Esophagus muscularis mucosa (tissue), 4 donors: Measurements from ENCODE around the gene ASPDH. TPM values are rescaled to one million over a fixed set of nuclear protein-coding genes. Genes with fewer than 3 reads are reported as not detected.

Source experiments
- DNase-seq: peaks from one replicate; pipeline ENCODE4 v3.0.0-alpha.2; 2017; ENCODE audit errors: extremely low spot score
- H3K27ac ChIP-seq, 4 donors: fragments of 200-600 bp; sonication (generic); replicated peaks in 1 of 4; 1 replicate in 3 of 4; 2 replicates in 1 of 4; pipeline ENCODE4 v1.5.1; 2016 to 2019; ENCODE audit warnings: mild to moderate bottlenecking in 1 of 4
- H3K27me3 ChIP-seq, 4 donors: fragments of 200-600 bp; sonication (generic); one replicate each; pipeline versions ENCODE4 v1.5.1 to v1.6.0; 2016 to 2019
- H3K36me3 ChIP-seq, 4 donors: fragments of 200-600 bp; sonication (generic); one replicate each; pipeline ENCODE4 v1.5.1; 2016 to 2019
- H3K4me1 ChIP-seq, 4 donors: fragments of 200-600 bp; sonication (generic); one replicate each; pipeline ENCODE4 v1.5.1; 2016 to 2019
- H3K4me3 ChIP-seq, 4 donors: fragments of 200-600 bp; sonication (generic); 1 replicate in 2 of 4; 2 replicates in 2 of 4; pipeline ENCODE4 v1.5.1; 2016 to 2019; ENCODE audit warnings: mild to moderate bottlenecking in 4 of 4, moderate library complexity in 1 of 4
- H3K9me3 ChIP-seq, 4 donors: fragments of 200-600 bp; sonication (generic); 1 replicate in 3 of 4; 2 replicates in 1 of 4; pipeline ENCODE4 v1.5.1; 2016 to 2019
- EP300 ChIP-seq: sonication (generic); formaldehyde crosslinking; IDR thresholded peaks from one replicate; pipeline ENCODE4 v1.6.1; 2017; ENCODE audit warnings: antibody characterized with exemption
- POLR2A ChIP-seq: fragments of 450-650 bp; IDR thresholded peaks from one replicate; pipeline ENCODE4 v1.6.1; 2017; ENCODE audit warnings: antibody characterized with exemption, moderate library complexity, mild to moderate bottlenecking, low read depth
- POLR2AphosphoS5 ChIP-seq, 2 donors: sonication (generic); formaldehyde crosslinking; IDR thresholded peaks; one replicate each; pipeline ENCODE4 v1.6.1; 2017; ENCODE audit warnings: antibody characterized with exemption in 2 of 2
- WGBS: methylation state at CpG from one replicate; pipeline ENCODE4 v1.1.5; 2018; 5-methylcytosine and 5-hydroxymethylcytosine counted together
- intact Hi-C: fragments of 100-400 bp; cut with DNase I; formaldehyde crosslinking; loops from one replicate; pipeline ENCODE4 v1.15.1; 2023
- total RNA-seq, 4 donors: library from RNA; depleted of rRNA; stranded (reverse); fragments of >200 nt; gene quantifications; one replicate each; pipeline versions ENCODE4 v1.1.0 to v1.2.1, GENCODE V29; 2016
- TF ChIP-seq, protein P1 (sequence below), 3 experiments: fragments of 200-600 bp in 2 of 3; fragments of 450-650 bp in 1 of 3; sonication (generic) in 2 of 3; IDR thresholded peaks; one replicate each; pipeline ENCODE4 v1.5.1; 2017 to 2019; ENCODE audit warnings: antibody characterized with exemption in 3 of 3, mild to moderate bottlenecking in 2 of 3, moderate library complexity in 1 of 3

Gene ASPDH
- total RNA-seq, 4 donors from 2014 or later: 1.6 TPM; not detected in 3

GRCh38 chr19:50520822-50521465, 7.2 kb upstream of the ASPDH start:
- TF ChIP-seq EP300 (no peak), POLR2AphosphoS5 (IDR thresholded peaks at IDR 0.05) (no peak), POLR2A (no peak)
- TF ChIP-seq, protein P1, sequence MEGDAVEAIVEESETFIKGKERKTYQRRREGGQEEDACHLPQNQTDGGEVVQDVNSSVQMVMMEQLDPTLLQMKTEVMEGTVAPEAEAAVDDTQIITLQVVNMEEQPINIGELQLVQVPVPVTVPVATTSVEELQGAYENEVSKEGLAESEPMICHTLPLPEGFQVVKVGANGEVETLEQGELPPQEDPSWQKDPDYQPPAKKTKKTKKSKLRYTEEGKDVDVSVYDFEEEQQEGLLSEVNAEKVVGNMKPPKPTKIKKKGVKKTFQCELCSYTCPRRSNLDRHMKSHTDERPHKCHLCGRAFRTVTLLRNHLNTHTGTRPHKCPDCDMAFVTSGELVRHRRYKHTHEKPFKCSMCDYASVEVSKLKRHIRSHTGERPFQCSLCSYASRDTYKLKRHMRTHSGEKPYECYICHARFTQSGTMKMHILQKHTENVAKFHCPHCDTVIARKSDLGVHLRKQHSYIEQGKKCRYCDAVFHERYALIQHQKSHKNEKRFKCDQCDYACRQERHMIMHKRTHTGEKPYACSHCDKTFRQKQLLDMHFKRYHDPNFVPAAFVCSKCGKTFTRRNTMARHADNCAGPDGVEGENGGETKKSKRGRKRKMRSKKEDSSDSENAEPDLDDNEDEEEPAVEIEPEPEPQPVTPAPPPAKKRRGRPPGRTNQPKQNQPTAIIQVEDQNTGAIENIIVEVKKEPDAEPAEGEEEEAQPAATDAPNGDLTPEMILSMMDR (IDR thresholded peaks at IDR 0.05): no peak
- Histone ChIP-seq H3K4me3 (no peak overlapping the region), H3K27ac (no peak overlapping the region), H3K9me3 (no peaks in the 10 kb centered on the region), H3K4me1 (no peaks in the 10 kb centered on the region), H3K36me3 (peaks cover 0 to 12% (median 0%) of the 10 kb centered on the region in 4 donors), H3K27me3 (peaks cover 0 to 19% (median 0%) of the 10 kb centered on the region in 4 donors)
- intact Hi-C loops: no loop called here
- WGBS: 88% methylated on average over 17 of the region's 17 CpGs
- DNase-seq: no peak

DNA sequence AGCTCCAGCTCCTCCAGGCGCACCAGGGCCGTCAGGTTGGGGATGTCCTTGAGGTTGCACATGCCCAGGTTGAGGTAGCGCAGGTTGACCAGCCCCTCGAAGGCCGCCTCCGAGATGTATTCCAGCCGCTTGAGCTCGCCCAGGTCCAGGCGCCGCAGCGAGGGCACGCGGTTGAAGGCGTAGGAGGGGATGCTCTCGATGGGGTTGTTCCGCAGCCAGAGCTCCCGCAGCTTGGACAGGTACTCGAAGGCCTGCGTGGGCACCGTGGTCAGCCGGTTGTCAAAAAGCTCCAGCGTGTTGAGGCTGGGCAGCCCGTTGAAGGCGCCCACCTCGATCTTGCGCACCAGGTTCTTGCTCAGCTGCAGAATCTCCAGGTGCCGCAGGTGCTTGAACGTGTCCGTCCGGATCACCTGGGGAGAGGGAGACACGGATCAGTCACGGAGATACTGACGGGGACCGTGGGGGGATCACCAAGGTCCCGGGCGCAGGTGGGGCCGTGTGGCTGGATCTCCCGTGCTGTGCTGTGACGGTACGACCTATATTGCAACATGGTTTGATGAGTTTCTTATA, 5.4 kb upstream of the ASPDH start:
- H3K4me3 ChIP-seq: no peak overlapping the region
- 98% methylated on average over 33 of the region's 40 CpGs for WGBS
- peaks cover 0 to 12% (median 0%) of the 10 kb centered on the region in 4 donors for H3K36me3 ChIP-seq
- H3K4me1 ChIP-seq: no peaks in the 10 kb centered on the region
- no peak overlapping the region for H3K27ac ChIP-seq
- no peak for DNase-seq
- no peaks in the 10 kb centered on the region for H3K9me3 ChIP-seq
- TF ChIP-seq POLR2AphosphoS5 (IDR thresholded peaks at IDR 0.05) (no peak), POLR2A (no peak), EP300 (no peak)
- TF ChIP-seq, protein P1 (IDR thresholded peaks at IDR 0.05): no peak
- intact Hi-C loops: no loop called here
- H3K27me3 ChIP-seq: peaks cover 0 to 37% (median 0%) of the 10 kb centered on the region in 4 donors

GRCh38 chr19:50518091-50519005, 4.6 kb upstream of the ASPDH start:
- H3K9me3 ChIP-seq: no peaks in the 10 kb centered on the region
- intact Hi-C loops: no loop called here
- H3K4me3 ChIP-seq: no peak overlapping the region
- H3K27me3 ChIP-seq: peaks cover 0 to 37% (median 0%) of the 10 kb centered on the region in 4 donors
- no peak overlapping the region for H3K27ac ChIP-seq
- peaks cover 0 to 5% (median 0%) of the 10 kb centered on the region in 4 donors for H3K4me1 ChIP-seq
- no peak for TF ChIP-seq POLR2A
- TF ChIP-seq EP300: no peak
- TF ChIP-seq POLR2AphosphoS5 (IDR thresholded peaks at IDR 0.05): no peak
- TF ChIP-seq, protein P1 (IDR thresholded peaks at IDR 0.05): no peak
- WGBS: 96% methylated on average over 53 of the region's 87 CpGs
- H3K36me3 ChIP-seq: peaks cover 0 to 12% (median 0%) of the 10 kb centered on the region in 4 donors
- DNase-seq: no peak

DNA sequence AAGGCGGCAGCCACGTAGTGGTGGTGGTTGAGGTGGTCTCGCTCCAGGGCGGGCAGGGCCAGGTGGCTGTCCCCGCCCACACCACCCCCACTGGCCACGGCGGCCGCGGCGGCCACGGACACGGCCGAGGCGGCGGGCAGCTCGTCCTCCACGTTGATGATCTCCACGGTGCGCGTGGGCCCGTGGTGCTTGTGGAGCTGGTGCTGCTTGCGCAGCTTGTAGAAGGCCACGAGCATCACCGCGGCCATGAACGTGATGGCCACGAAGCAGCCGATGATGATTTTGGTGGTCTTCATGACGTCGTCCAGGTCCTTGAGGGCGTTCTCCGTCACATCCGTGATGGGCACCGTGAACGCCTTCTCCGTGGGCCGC, 4.0 kb upstream of the ASPDH start:
- peaks cover 0 to 5% (median 0%) of the 10 kb centered on the region in 4 donors for H3K4me1 ChIP-seq
- peaks cover 0 to 12% (median 0%) of the 10 kb centered on the region in 4 donors for H3K36me3 ChIP-seq
- WGBS: 94% methylated on average over 19 of the region's 37 CpGs
- intact Hi-C loops: no loop called here
- peaks cover 0 to 37% (median 0%) of the 10 kb centered on the region in 4 donors for H3K27me3 ChIP-seq
- no peak overlapping the region for H3K27ac ChIP-seq
- TF ChIP-seq, protein P1 (IDR thresholded peaks at IDR 0.05): no peak
- TF ChIP-seq POLR2A (no peak), EP300 (no peak), POLR2AphosphoS5 (IDR thresholded peaks at IDR 0.05) (no peak)
- DNase-seq: no peak
- H3K4me3 ChIP-seq: no peak overlapping the region
- H3K9me3 ChIP-seq: no peaks in the 10 kb centered on the region
